GM23338 (cell line): ENCODE measurements around the gene CADPS. TPM values are rescaled to one million over a fixed set of nuclear protein-coding genes. Genes with fewer than 3 reads are reported as not detected.

Source experiments
- ATAC-seq: fragments of 200-7000 bp; cut with Tn5 transposase; 3 replicates; pipeline ENCODE4 v1.9.1; 2020
- DNase-seq: peaks from one replicate; pipeline ENCODE4 v3.0.0-alpha.2; 2015; ENCODE audit warnings: low spot score
- H2AFZ ChIP-seq: fragments of 200-600 bp; sonication (generic); 2 replicates; pipeline ENCODE4 v1.8.0; 2016; ENCODE audit warnings: antibody characterized with exemption, mild to moderate bottlenecking, moderate library complexity
- H3F3A ChIP-seq: fragments of 200-600 bp; sonication (generic); replicated peaks from 2 replicates; pipeline ENCODE4 v1.8.0; 2017; ENCODE audit warnings: antibody characterized with exemption, mixed run types, low read depth
- H3K27ac ChIP-seq: fragments of 200-600 bp; sonication (generic); 2 replicates; pipeline ENCODE4 v1.6.1; 2016; ENCODE audit warnings: low read depth
- H3K27me3 ChIP-seq: fragments of 200-600 bp; sonication (generic); 2 replicates; pipeline ENCODE4 v1.8.0; 2016; ENCODE audit warnings: mild to moderate bottlenecking, mixed run types, moderate library complexity; ENCODE audit not compliant: insufficient read depth
- H3K36me3 ChIP-seq: fragments of 200-600 bp; sonication (generic); 2 replicates; pipeline ENCODE4 v1.8.0; 2016; ENCODE audit warnings: mild to moderate bottlenecking; ENCODE audit not compliant: insufficient read depth
- H3K4me1 ChIP-seq: fragments of 200-600 bp; sonication (generic); 2 replicates; pipeline ENCODE4 v1.8.0; 2016; ENCODE audit warnings: mild to moderate bottlenecking, moderate library complexity; ENCODE audit not compliant: insufficient read depth
- H3K4me2 ChIP-seq: fragments of 200-600 bp; sonication (generic); 2 replicates; pipeline ENCODE4 v1.7.1; 2017; ENCODE audit warnings: mixed run types
- H3K4me3 ChIP-seq: fragments of 200-600 bp; sonication (generic); 2 replicates; pipeline ENCODE4 v1.6.1; 2016; ENCODE audit warnings: mixed run types
- H3K79me2 ChIP-seq: fragments of 200-600 bp; sonication (generic); replicated peaks from 2 replicates; pipeline ENCODE4 v1.8.0; 2017; ENCODE audit warnings: mild to moderate bottlenecking; ENCODE audit not compliant: insufficient read depth
- H3K9me2 ChIP-seq: fragments of 200-600 bp; sonication (generic); 2 replicates; pipeline ENCODE4 v1.8.0; 2017; ENCODE audit not compliant: insufficient read depth
- H4K20me1 ChIP-seq: fragments of 200-600 bp; sonication (generic); replicated peaks from 2 replicates; pipeline ENCODE4 v1.8.0; 2017; ENCODE audit warnings: mild to moderate bottlenecking; ENCODE audit not compliant: insufficient read depth
- H3K27ac Mint-ChIP-seq: 2 replicates; pipeline ENCODE4 v1.8.0; 2020; ENCODE audit warnings: inconsistent platforms, mild to moderate bottlenecking, moderate library complexity, mixed read lengths
- H3K27me3 Mint-ChIP-seq: 3 replicates; pipeline ENCODE4 v1.8.0; 2022; ENCODE audit warnings: low read depth, mild to moderate bottlenecking, moderate library complexity, mixed read lengths, inconsistent platforms; ENCODE audit not compliant: insufficient read depth, poor library complexity
- H3K36me3 Mint-ChIP-seq: 3 replicates; pipeline ENCODE4 v1.8.0; 2021; ENCODE audit warnings: low read depth, mild to moderate bottlenecking, inconsistent platforms, moderate library complexity, mixed read lengths
- H3K4me1 Mint-ChIP-seq: 3 replicates; pipeline ENCODE4 v1.8.0; 2020; ENCODE audit warnings: mild to moderate bottlenecking, inconsistent platforms, mixed read lengths
- H3K4me3 Mint-ChIP-seq: 3 replicates; pipeline ENCODE4 v1.8.0; 2021; ENCODE audit warnings: moderate library complexity, mild to moderate bottlenecking, inconsistent platforms, mixed read lengths
- H3K9me3 Mint-ChIP-seq: 3 replicates; pipeline ENCODE4 v1.8.0; 2020; ENCODE audit warnings: moderate library complexity, mild to moderate bottlenecking, inconsistent platforms, mixed read lengths
- CREB1 ChIP-seq: fragments of 250-450 bp; sonication (Bioruptor Pico); IDR thresholded peaks from 2 replicates; pipeline ENCODE4 v1.5.0; 2020; ENCODE audit warnings: low read depth, mild to moderate bottlenecking, moderate library complexity
- EZH2 ChIP-seq: fragments of 200-600 bp; sonication (generic); IDR thresholded peaks from one replicate; pipeline ENCODE4 v1.8.0; 2017; ENCODE audit warnings: antibody characterized with exemption, mild to moderate bottlenecking, low read depth; ENCODE audit not compliant: unreplicated experiment
- EZH2phosphoT487 ChIP-seq: fragments of 200-600 bp; sonication (generic); IDR thresholded peaks from one replicate; pipeline ENCODE4 v1.8.1; 2018; ENCODE audit warnings: antibody characterized with exemption; ENCODE audit not compliant: unreplicated experiment
- JUNB ChIP-seq: IDR thresholded peaks from one replicate; pipeline ENCODE4 v1.6.1; 2016; ENCODE audit warnings: antibody characterized with exemption; ENCODE audit not compliant: unreplicated experiment
- NANOG ChIP-seq: IDR thresholded peaks from 2 replicates; pipeline ENCODE4 v1.6.1; 2016; ENCODE audit warnings: antibody characterized with exemption, borderline replicate concordance
- POLR2AphosphoS5 ChIP-seq: IDR thresholded peaks from 2 replicates; pipeline ENCODE4 v1.6.1; 2016; ENCODE audit warnings: antibody characterized with exemption, low read depth
- STAT1 ChIP-seq: IDR thresholded peaks from one replicate; pipeline ENCODE4 v1.6.1; 2016; ENCODE audit warnings: antibody characterized with exemption; ENCODE audit not compliant: unreplicated experiment
- ZNF114 ChIP-seq: fragments of 250-450 bp; sonication (Bioruptor Pico); IDR thresholded peaks from 2 replicates; pipeline ENCODE4 v1.5.0; 2020; ENCODE audit warnings: mild to moderate bottlenecking, moderate library complexity
- ZNF462 ChIP-seq: fragments of 250-450 bp; sonication (Bioruptor Pico); IDR thresholded peaks from 2 replicates; pipeline ENCODE4 v1.5.0; 2020; ENCODE audit warnings: mild to moderate bottlenecking, moderate library complexity
- polyA plus RNA-seq: library from polyadenylated mRNA; unstranded; fragments of >200 nt; fragmentation: Nextera tagmentation; extraction: Ambion mirVana; gene quantifications from 2 replicates; pipeline ENCODE4 v1.2.1, GENCODE V29; 2016
- total RNA-seq: library from RNA; depleted of rRNA; stranded (reverse); fragments of >200 nt; shearing (Covaris generic); gene quantifications from 2 replicates; pipeline ENCODE4 v1.2.3, GENCODE V29; 2014

The CADPS gene
- total and polyA plus RNA-seq, 2 experiments from 2014 or later = 14.7 to 22.0 TPM

GRCh38 chr3:62644493-62644892 is 230.7 kb downstream of the CADPS start:
- no peak overlapping the region for H3K4me3 ChIP-seq
- no peak overlapping the region for H3K4me3 Mint-ChIP-seq
- H4K20me1 ChIP-seq = no peaks in the 10 kb centered on the region
- H3K27me3 Mint-ChIP-seq = no peaks in the 10 kb centered on the region
- ATAC-seq (no peak), DNase-seq (no peak)
- no peaks in the 10 kb centered on the region for H3K9me2 ChIP-seq
- H3K4me1 ChIP-seq = no peaks in the 10 kb centered on the region
- H3K79me2 ChIP-seq = no peaks in the 10 kb centered on the region
- H3K4me1 Mint-ChIP-seq = 0 out of 3 replicates have a peak, but pooled peaks cover 2% of the 10 kb centered on the region
- H3K27me3 ChIP-seq = no peaks in the 10 kb centered on the region
- H3K27ac ChIP-seq = no peak overlapping the region
- no peak overlapping the region for H2AFZ ChIP-seq
- no peaks in the 10 kb centered on the region for H3K9me3 Mint-ChIP-seq
- H3K4me2 ChIP-seq = no peak overlapping the region
- no peak for TF ChIP-seq STAT1
- TF ChIP-seq EZH2phosphoT487 = no peak
- TF ChIP-seq EZH2 = no peak
- no peak for TF ChIP-seq NANOG
- TF ChIP-seq ZNF462 (CRISPR knock-in tag) = no peak
- no peak for TF ChIP-seq ZNF114
- TF ChIP-seq JUNB = no peak
- TF ChIP-seq POLR2AphosphoS5 = no peak
- no peak for TF ChIP-seq CREB1 (CRISPR knock-in tag)
- no peak overlapping the region for H3K27ac Mint-ChIP-seq
- no peaks in the 10 kb centered on the region for H3F3A ChIP-seq
- no peaks in the 10 kb centered on the region for H3K36me3 Mint-ChIP-seq
- no peaks in the 10 kb centered on the region for H3K36me3 ChIP-seq
